Measurements from ENCODE around the gene LY6G6C. TPM values are rescaled to one million over a fixed set of nuclear protein-coding genes. Genes with fewer than 3 reads are reported as not detected.

The LY6G6C gene
- total RNA-seq, 1 experiment from 2014 or later = 0.22 TPM

DNA sequence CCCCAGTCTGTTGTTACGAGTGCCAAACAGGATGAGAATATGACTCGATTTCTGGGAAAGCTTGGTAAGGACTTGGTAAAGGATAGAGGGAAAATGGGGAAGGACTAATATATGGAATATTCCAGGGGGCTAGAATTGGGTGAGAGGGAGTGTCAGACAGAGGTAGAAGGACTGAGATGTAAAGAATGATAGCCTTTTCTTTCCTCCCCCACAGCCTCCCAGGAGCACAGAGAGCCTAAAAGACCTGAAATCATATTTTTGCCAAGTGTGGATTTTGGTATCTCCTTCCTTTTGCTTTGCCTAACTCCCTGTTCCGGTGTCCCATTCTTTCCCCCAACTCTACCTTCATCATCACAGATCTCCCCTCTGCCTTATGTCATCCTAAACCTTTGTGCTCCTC is 21.3 kb upstream of the LY6G6C start:
- Histone ChIP-seq H3K36me3 (ENCODE audit: low read depth, low read length) (peaks cover 10% of the 10 kb centered on the region; the same call in 1 of the 2 replicates), H3K79me2 (ENCODE audit: low read length) (peaks cover 12% of the 10 kb centered on the region), H4K20me1 (ENCODE audit: low read length) (no peaks in the 10 kb centered on the region), H3K27me3 (ENCODE audit: low read length) (no peaks in the 10 kb centered on the region), H3K9me2 (replicated peaks; ENCODE audit: low read length) (no peaks in the 10 kb centered on the region), H3K4me1 (ENCODE audit: insufficient read depth, low read length) (peaks cover 36% of the 10 kb centered on the region), H3K9ac (ENCODE audit: low read length) (no peak overlapping the region), H3K27ac (ENCODE audit: low read length) (no peak overlapping the region), H3K4me2 (ENCODE audit: low read length) (no peak overlapping the region), H2AFZ (ENCODE audit: low read length) (no peak overlapping the region), H3K9me3 (ENCODE audit: low read length) (no peaks in the 10 kb centered on the region), H3F3A (ENCODE audit: low read length, unreplicated experiment) (no peaks in the 10 kb centered on the region), H3K4me3 (ENCODE audit: low read length) (no peak overlapping the region)
- ChIA-PET CTCF (no interaction called here), POLR2A (ENCODE audit: unreplicated experiment) (no interaction called here)
- DNase-seq (no peak), ATAC-seq (no peak)
- BruUV-seq (replicated peaks) = no TSS peak
- TF ChIP-seq EZH2phosphoT487 (IDR thresholded peaks at IDR 0.05; ENCODE audit: borderline replicate concordance, low read length) (no peak), EZH2 (IDR thresholded peaks at IDR 0.05; ENCODE audit: low read length, unreplicated experiment) (no peak)
- TF ChIP-seq, protein P1, sequence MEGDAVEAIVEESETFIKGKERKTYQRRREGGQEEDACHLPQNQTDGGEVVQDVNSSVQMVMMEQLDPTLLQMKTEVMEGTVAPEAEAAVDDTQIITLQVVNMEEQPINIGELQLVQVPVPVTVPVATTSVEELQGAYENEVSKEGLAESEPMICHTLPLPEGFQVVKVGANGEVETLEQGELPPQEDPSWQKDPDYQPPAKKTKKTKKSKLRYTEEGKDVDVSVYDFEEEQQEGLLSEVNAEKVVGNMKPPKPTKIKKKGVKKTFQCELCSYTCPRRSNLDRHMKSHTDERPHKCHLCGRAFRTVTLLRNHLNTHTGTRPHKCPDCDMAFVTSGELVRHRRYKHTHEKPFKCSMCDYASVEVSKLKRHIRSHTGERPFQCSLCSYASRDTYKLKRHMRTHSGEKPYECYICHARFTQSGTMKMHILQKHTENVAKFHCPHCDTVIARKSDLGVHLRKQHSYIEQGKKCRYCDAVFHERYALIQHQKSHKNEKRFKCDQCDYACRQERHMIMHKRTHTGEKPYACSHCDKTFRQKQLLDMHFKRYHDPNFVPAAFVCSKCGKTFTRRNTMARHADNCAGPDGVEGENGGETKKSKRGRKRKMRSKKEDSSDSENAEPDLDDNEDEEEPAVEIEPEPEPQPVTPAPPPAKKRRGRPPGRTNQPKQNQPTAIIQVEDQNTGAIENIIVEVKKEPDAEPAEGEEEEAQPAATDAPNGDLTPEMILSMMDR (conservative IDR thresholded peaks at IDR 0.05; ENCODE audit: low read depth, low read length) = no peak
- intact Hi-C loops (cut with micrococcal nuclease) = no loop called here

DNA sequence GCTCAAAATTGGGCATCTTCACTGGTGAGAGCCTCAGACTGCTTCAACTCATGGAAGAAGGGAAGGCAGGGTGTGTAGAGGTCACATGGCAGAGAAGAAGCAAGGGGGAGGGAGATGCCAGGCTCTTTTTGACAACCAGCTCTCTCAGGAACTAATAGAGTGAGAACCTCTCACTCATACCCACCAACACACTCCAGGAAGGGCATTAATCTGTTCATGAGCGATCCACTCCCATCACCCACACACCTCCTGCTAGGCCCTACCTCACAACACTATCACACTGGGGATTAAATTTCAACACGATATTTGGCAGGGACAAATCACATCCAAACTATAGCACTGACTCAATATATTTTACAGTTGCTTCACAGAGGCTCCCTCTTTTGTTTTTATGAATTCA is 20.3 kb upstream of the LY6G6C start:
- Histone ChIP-seq H3F3A (ENCODE audit: low read length, unreplicated experiment) (no peaks in the 10 kb centered on the region), H3K9ac (ENCODE audit: low read length) (no peak overlapping the region), H3K4me2 (ENCODE audit: low read length) (no peak overlapping the region), H3K79me2 (ENCODE audit: low read length) (peaks cover 14% of the 10 kb centered on the region), H4K20me1 (ENCODE audit: low read length) (no peaks in the 10 kb centered on the region), H3K36me3 (ENCODE audit: low read depth, low read length) (peaks cover 5% of the 10 kb centered on the region; the same call in 1 of the 2 replicates), H3K4me3 (ENCODE audit: low read length) (no peak overlapping the region), H3K9me2 (replicated peaks; ENCODE audit: low read length) (no peaks in the 10 kb centered on the region), H3K9me3 (ENCODE audit: low read length) (no peaks in the 10 kb centered on the region), H3K27me3 (ENCODE audit: low read length) (no peaks in the 10 kb centered on the region), H2AFZ (ENCODE audit: low read length) (no peak overlapping the region), H3K27ac (ENCODE audit: low read length) (no peak overlapping the region), H3K4me1 (ENCODE audit: insufficient read depth, low read length) (peaks cover 40% of the 10 kb centered on the region)
- no TSS peak for BruUV-seq (replicated peaks)
- ChIA-PET POLR2A (ENCODE audit: unreplicated experiment) (no interaction called here), CTCF (interaction anchor here (0.6 kb wide), 1 partner anchor 75 kb away, joined by 5 read pairs; no protein-coding TSS in a partner anchor)
- TF ChIP-seq EZH2 (IDR thresholded peaks at IDR 0.05; ENCODE audit: low read length, unreplicated experiment) = no peak
- TF ChIP-seq, protein P1 (conservative IDR thresholded peaks at IDR 0.05; ENCODE audit: low read depth, low read length) = no peak
- TF ChIP-seq EZH2phosphoT487 (IDR thresholded peaks at IDR 0.05; ENCODE audit: borderline replicate concordance, low read length) = no peak
- ATAC-seq (no peak), DNase-seq (no peak)
- intact Hi-C loops (cut with micrococcal nuclease) = no loop called here

DNA sequence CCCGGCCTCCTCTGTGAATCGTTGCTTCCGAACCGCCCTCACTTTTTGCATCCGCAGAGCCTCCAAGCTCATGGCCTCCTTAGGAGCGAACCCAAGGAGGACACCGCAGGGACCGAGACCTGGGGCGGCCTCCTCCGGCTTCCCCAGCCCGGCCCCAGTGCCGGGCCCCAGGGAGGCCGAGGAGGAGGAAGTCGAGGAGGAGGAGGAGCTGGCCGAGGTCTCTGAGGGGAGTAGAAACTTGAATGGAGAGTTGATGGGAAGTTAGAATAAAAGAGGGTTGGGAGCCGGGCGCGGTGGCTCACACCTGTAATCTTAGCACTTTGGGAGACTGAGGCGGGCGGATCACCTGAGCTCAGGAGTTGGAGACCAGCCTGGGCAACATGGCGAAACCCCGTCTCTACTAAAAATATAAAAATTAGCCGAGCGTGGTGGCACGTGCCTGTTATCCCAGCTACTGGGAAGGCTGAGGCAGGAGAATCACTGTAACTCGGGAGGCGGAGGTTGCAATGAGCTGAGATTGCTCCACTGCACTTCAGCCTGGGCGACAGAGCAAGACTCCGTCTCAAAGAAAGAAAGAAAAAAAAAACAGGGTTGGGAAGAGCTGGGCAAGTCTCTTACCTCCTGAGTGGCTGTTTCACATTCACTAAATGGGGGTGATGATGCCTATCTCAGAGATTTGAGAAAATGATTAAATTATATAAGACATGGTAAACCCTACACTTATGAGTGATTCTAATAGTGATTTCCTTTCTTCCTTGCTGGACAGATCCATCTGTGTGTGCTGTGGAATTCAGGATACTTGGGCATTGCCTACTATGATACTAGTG is 19.1 kb upstream of the LY6G6C start:
- H3K4me1 ChIP-seq (ENCODE audit: insufficient read depth, low read length) = peaks cover 42% of the 10 kb centered on the region
- CTCF ChIA-PET = interaction anchor here (1.0 kb wide), 1 partner anchor 29 kb away, joined by 3 read pairs; no protein-coding TSS in a partner anchor

More for the DNA sequence above, 19.1 kb upstream of the LY6G6C start:
- no peak for TF ChIP-seq EZH2phosphoT487 (IDR thresholded peaks at IDR 0.05; ENCODE audit: borderline replicate concordance, low read length)
- TF ChIP-seq, protein P1 (conservative IDR thresholded peaks at IDR 0.05; ENCODE audit: low read depth, low read length) = no peak
- no peak for TF ChIP-seq EZH2 (IDR thresholded peaks at IDR 0.05; ENCODE audit: low read length, unreplicated experiment)
- DNase-seq = no peak
- H3K4me3 ChIP-seq (ENCODE audit: low read length) = peak overlapping the region; percentile 79
- H3K27me3 ChIP-seq (ENCODE audit: low read length) = no peaks in the 10 kb centered on the region
- H3K27ac ChIP-seq (ENCODE audit: low read length) = peak overlapping the region; percentile 72
- BruUV-seq (replicated peaks) = no TSS peak
- H3K9me2 ChIP-seq (replicated peaks; ENCODE audit: low read length) = no peaks in the 10 kb centered on the region
- H3K36me3 ChIP-seq (ENCODE audit: low read depth, low read length) = peaks cover 5% of the 10 kb centered on the region; the same call in 1 of the 2 replicates
- no peaks in the 10 kb centered on the region for H3K9me3 ChIP-seq (ENCODE audit: low read length)
- H2AFZ ChIP-seq (ENCODE audit: low read length) = peak overlapping the region; percentile 93
- no peak for ATAC-seq
- H3F3A ChIP-seq (ENCODE audit: low read length, unreplicated experiment) = no peaks in the 10 kb centered on the region
- intact Hi-C loops (cut with micrococcal nuclease) = no loop called here
- POLR2A ChIA-PET (ENCODE audit: unreplicated experiment) = interaction anchor here (0.6 kb wide), 1 partner anchor 12 kb away, joined by 3 read pairs; no protein-coding TSS in a partner anchor
- peaks cover 26% of the 10 kb centered on the region for H3K79me2 ChIP-seq (ENCODE audit: low read length)
- H3K9ac ChIP-seq (ENCODE audit: low read length) = peak overlapping the region; percentile 95
- peak overlapping the region; percentile 98 for H3K4me2 ChIP-seq (ENCODE audit: low read length)
- no peaks in the 10 kb centered on the region for H4K20me1 ChIP-seq (ENCODE audit: low read length)

Measured in PC-3 (cell line).